H1 (cell line): ENCODE data around the gene EMC7.

Source experiments
- CTBP2 ChIP-seq: IDR thresholded peaks from 2 replicates; pipeline ENCODE4 v1.7.0; 2011; ENCODE audit warnings: borderline replicate concordance, mild to moderate bottlenecking, moderate library complexity, mixed read lengths, low read length; ENCODE audit not compliant: insufficient read depth, insufficient read length
- GABPA ChIP-seq: IDR thresholded peaks from 2 replicates; pipeline ENCODE4 v1.6.1; 2011; ENCODE audit warnings: mild to moderate bottlenecking, low read length, moderate library complexity, borderline replicate concordance; ENCODE audit not compliant: insufficient read depth
- SP2 ChIP-seq: IDR thresholded peaks from 2 replicates; pipeline ENCODE4 v1.6.1; 2012; ENCODE audit warnings: mild to moderate bottlenecking, low read length, inconsistent platforms
- USF2 ChIP-seq: IDR thresholded peaks from 2 replicates; pipeline ENCODE4 v1.6.1; 2011; ENCODE audit warnings: low read length, improper control_type of control experiment

GRCh38 chr15:34147371-34148140 is 45.9 kb upstream of the EMC7 start:
- TF ChIP-seq USF2: no peak
- no peak for TF ChIP-seq GABPA
- no peak for TF ChIP-seq SP2
- no peak for TF ChIP-seq CTBP2
